Activated CD4-positive, alpha-beta T cell treated with anti-CD3 and anti-CD28 coated beads for 36 hours (primary cell): ENCODE data around the gene TIAM2. TPM values are rescaled to one million over a fixed set of nuclear protein-coding genes. Genes with fewer than 3 reads are reported as not detected.
A peak's percentile ranks its signal among the peaks of the same experiment; 100 is the strongest.
"Not testable (repeated sequence)": the region's sequence is repeated elsewhere in the genome, so short reads cannot be mapped to it uniquely, and the experiment has no call there.

Source experiments
- ATAC-seq: fragments of 200-7000 bp; cut with Tn5 transposase; one replicate; pipeline ENCODE4 v1.10.0; 2021; ENCODE audit warnings: mild to moderate bottlenecking, moderate library complexity
- CTCF ChIA-PET: fragments of 350-600 bp; sonication (Branson Sonifier 250); formaldehyde crosslinking; loops from one replicate; lab custom pipeline; 2021; ENCODE audit warnings: antibody characterized with exemption; lab: Charles Lee
- POLR2A ChIA-PET: fragments of 350-600 bp; sonication (Branson Sonifier 250); formaldehyde crosslinking; loops from one replicate; lab custom pipeline; 2021; ENCODE audit warnings: antibody characterized with exemption, inconsistent platforms; lab: Charles Lee
- DNase-seq: peaks from one replicate; pipeline ENCODE4 v3.0.0-alpha.2; 2020
- H3K27ac Mint-ChIP-seq: one replicate; pipeline ENCODE4 v1.8.0; 2021; ENCODE audit warnings: mixed read lengths
- H3K27me3 Mint-ChIP-seq: one replicate; pipeline ENCODE4 v1.8.0; 2021; ENCODE audit warnings: mixed read lengths
- H3K36me3 Mint-ChIP-seq: one replicate; pipeline ENCODE4 v1.8.0; 2021; ENCODE audit warnings: low read depth, mixed read lengths
- H3K4me1 Mint-ChIP-seq: one replicate; pipeline ENCODE4 v1.8.0; 2021; ENCODE audit warnings: mixed read lengths
- H3K4me3 Mint-ChIP-seq: one replicate; pipeline ENCODE4 v1.8.0; 2021; ENCODE audit warnings: mild to moderate bottlenecking, moderate library complexity, mixed read lengths
- H3K9me3 Mint-ChIP-seq: one replicate; pipeline ENCODE4 v1.8.0; 2021; ENCODE audit warnings: low read depth, mixed read lengths
- intact Hi-C, 2 experiments: fragments of 100-400 bp; cut with DNase I in 1 of 2; cut with micrococcal nuclease in 1 of 2; formaldehyde crosslinking; loops; one replicate each; pipeline versions ENCODE4 v1.14.2 to v1.15.1; 2022 to 2024; cut with DNase I, micrococcal nuclease
- total RNA-seq, 2 experiments: library from RNA; stranded (reverse); gene quantifications; one replicate each; pipeline ENCODE4 v1.2.3, GENCODE V29; 2021

The TIAM2 gene
- total RNA-seq, 2 experiments from 2014 or later: 10.4 to 12.0 TPM

DNA sequence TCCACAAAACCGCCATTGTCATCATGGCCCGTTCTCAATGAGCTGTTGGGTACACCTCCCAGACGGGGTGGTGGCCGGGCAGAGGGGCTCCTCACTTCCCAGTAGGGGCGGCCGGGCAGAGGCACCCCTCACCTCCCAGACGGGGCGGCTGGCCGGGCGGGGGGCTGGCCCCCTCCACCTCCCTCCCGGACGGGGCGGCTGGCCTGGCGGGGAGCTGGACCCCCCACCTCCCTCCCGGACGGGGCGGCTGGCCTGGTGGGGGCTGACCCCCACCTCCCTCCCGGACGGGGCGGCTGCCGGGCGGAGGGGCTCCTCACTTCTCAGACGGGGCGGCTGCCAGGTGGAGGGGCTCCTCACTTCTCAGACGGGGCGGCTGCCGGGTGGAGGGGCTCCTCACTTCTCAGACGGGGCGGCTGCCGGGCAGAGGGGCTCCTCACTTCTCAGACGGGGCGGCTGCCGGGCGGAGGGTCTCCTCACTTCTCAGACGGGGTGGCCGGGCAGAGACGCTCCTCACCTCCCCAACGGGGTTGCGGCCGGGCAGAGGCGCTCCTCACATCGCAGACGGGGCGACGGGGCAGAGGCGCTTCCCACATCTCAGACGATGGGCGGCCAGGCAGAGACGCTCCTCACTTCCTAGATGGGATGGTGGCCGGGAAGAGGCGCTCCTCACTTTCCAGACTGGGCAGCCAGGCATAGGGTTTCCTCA is 28.9 kb upstream of the TIAM2 start:
- H3K4me3 Mint-ChIP-seq, H3K9me3 Mint-ChIP-seq, H3K27me3 Mint-ChIP-seq, H3K27ac Mint-ChIP-seq, CTCF ChIA-PET, POLR2A ChIA-PET, ATAC-seq, H3K36me3 Mint-ChIP-seq, intact Hi-C loops, H3K4me1 Mint-ChIP-seq, DNase-seq: not testable (repeated sequence)

DNA sequence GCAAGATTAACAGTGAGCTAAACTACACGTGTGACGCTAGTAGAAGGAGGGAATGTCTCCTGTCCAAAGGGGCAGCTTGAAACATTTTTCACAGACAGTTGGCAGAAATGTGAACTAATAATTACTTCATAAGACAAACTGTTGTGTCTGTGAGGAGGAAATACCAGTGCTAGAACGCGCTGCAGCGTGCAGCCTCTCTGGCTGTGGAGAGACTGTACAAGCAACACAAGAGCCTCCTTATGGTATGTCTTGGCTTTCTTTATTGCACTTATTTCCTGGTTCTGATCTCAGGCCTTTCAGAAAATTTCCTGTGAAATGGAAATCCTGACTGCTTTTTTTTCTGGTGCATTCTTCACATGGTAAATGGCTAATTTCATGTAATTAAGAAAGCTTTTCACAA is 25.3 kb upstream of the TIAM2 start:
- ChIA-PET CTCF (no interaction called here), POLR2A (no interaction called here)
- Mint-ChIP-seq H3K4me3 (no peak overlapping the region), H3K9me3 (no peaks in the 10 kb centered on the region), H3K36me3 (no peaks in the 10 kb centered on the region), H3K27ac (no peak overlapping the region), H3K27me3 (no peaks in the 10 kb centered on the region), H3K4me1 (no peaks in the 10 kb centered on the region)
- intact Hi-C loops: no loop called here
- ATAC-seq (no peak), DNase-seq (no peak)

- Mint-ChIP-seq H3K36me3 (no peaks in the 10 kb centered on the region), H3K27me3 (no peaks in the 10 kb centered on the region), H3K27ac (no peak overlapping the region), H3K4me3 (no peak overlapping the region), H3K4me1 (no peaks in the 10 kb centered on the region), H3K9me3 (no peaks in the 10 kb centered on the region)
- ChIA-PET POLR2A (no interaction called here), CTCF (interaction anchor here (1.2 to 2.0 kb wide), 3 partner anchors 11 to 106 kb away, joined by 3 to 4 read pairs (median 3); no protein-coding TSS in a partner anchor)
- DNase-seq (peak; percentile 46), ATAC-seq (no peak)
- intact Hi-C loops: no loop called here
Observed at GRCh38 chr6:154974485-154975149, 20.5 kb upstream of the TIAM2 start.

DNA sequence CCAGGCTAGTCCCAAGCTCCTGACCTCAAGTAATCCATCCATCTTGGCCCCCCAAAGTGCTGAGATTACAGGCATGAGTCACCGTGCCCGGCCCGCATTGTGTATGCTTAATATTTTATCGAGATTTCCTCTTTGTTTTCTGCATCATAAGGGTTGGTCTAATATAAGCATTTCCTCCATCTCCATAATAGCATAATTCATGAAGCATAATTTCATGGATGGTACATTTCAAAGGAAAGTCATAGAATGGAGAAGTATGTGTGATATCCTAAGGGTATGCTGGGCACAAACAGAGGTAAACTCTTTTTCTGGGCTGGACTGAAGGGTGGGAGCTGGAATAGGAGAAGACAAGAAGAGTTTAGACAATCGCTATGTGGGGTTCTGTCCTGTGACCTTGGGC is 17.5 kb upstream of the TIAM2 start:
- H3K4me1 Mint-ChIP-seq: peaks cover 8% of the 10 kb centered on the region
- intact Hi-C loops: no loop called here
- no peaks in the 10 kb centered on the region for H3K27me3 Mint-ChIP-seq
- no peaks in the 10 kb centered on the region for H3K9me3 Mint-ChIP-seq
- ATAC-seq: no peak
- CTCF ChIA-PET: no interaction called here
- POLR2A ChIA-PET: interaction anchor here (0.6 kb wide), 1 partner anchor 242 kb away, joined by 3 read pairs; no protein-coding TSS in a partner anchor
- no peak overlapping the region for H3K4me3 Mint-ChIP-seq
- no peaks in the 10 kb centered on the region for H3K36me3 Mint-ChIP-seq
- H3K27ac Mint-ChIP-seq: no peak overlapping the region
- no peak for DNase-seq

DNA sequence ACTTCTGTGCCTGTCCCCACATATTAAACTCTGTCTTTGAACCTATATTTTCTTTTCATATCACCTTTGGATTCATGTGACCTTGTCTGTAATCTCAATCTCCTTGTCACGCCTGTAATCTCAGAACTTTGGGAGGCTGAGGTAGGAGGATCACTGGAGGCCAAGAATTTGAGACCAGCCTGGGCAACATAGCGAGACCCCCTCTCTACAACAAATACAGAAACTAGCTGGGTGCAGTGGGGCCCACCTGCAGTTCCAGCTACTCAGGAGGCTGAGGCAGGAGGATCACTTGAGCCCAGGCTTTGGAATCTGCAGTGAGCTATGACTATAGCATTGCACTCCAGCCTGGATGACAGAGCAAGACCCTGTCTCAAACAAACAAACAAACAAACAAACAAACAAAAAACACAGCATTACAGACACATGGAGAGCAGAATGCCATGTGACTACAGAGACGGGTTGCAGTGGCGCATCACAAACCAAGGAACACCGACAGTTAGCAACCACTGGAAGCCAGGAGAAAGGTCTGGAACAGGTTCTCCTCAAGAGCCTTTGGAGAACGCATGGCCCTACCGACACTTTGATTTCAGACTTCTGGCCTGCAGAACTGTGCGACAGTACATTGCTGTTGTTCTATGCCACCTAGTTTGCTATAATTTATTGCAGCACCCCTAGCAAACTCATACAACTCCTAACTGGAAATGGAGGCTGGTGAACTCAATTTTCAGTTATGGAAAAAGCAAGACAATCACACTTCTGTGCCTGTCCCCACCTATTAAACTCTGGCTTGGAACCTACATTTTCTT is 14.6 kb upstream of the TIAM2 start:
- POLR2A ChIA-PET: no interaction called here
- ATAC-seq: no peak
- no peaks in the 10 kb centered on the region for H3K27me3 Mint-ChIP-seq
- H3K4me1 Mint-ChIP-seq: peaks cover 8% of the 10 kb centered on the region
- CTCF ChIA-PET: interaction anchor here (1.0 kb wide), 1 partner anchor 76 kb away, joined by 3 read pairs; no protein-coding TSS in a partner anchor
- H3K9me3 Mint-ChIP-seq: no peaks in the 10 kb centered on the region
- DNase-seq: no peak
- no peaks in the 10 kb centered on the region for H3K36me3 Mint-ChIP-seq
- no peak overlapping the region for H3K27ac Mint-ChIP-seq
- intact Hi-C loops: no loop called here
- no peak overlapping the region for H3K4me3 Mint-ChIP-seq

DNA sequence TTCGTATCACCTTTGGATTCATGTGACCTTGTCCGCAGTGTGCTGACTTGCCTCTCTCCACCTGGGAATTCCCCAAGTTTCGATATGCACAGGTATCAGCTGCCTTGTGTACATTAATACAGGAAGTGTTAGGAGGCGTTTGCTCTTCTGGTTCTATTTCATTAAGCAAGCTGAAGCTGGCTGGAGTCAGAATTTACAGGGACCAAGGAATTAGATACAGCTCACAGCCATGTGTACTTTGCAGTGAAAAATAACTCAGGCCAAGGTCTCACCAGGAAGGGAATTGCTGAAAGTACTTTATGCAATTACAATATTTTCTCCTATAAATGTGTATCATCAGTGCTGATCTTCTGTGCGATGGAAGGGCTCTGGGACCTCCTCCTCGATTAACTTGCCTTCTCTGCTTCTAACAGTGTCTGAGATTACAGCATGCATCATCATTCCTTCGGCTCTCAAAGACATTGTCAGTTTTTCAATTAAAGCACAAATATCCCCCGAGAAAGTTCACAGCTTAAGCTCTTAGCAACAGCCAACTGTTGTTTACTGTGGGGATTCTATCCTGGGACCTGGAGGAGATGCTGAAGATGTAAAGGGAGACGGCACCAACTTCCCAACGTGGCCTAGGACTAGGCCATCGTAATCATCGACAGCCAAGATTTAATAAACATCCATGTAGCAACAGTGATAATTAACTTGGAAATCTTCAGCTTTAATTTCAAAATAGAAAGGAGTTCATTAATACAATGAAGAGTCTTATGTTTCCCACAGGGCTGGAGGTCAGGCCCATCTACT is 13.8 kb upstream of the TIAM2 start:
- DNase-seq (no peak), ATAC-seq (peak; percentile 74)
- Mint-ChIP-seq H3K4me1 (peaks cover 8% of the 10 kb centered on the region), H3K27ac (no peak overlapping the region), H3K4me3 (no peak overlapping the region), H3K27me3 (no peaks in the 10 kb centered on the region), H3K9me3 (no peaks in the 10 kb centered on the region), H3K36me3 (no peaks in the 10 kb centered on the region)
- intact Hi-C loops: no loop called here
- POLR2A ChIA-PET: no interaction called here
- CTCF ChIA-PET: interaction anchor here (0.5 to 1.0 kb wide), 3 partner anchors 10 to 77 kb away, joined by 3 to 4 read pairs (median 3); no protein-coding TSS in a partner anchor

GRCh38 chr6:154984146-154984545 is 11.0 kb upstream of the TIAM2 start:
- Mint-ChIP-seq H3K27me3 (no peaks in the 10 kb centered on the region), H3K9me3 (no peaks in the 10 kb centered on the region), H3K27ac (no peak overlapping the region), H3K4me1 (peaks cover 8% of the 10 kb centered on the region), H3K36me3 (no peaks in the 10 kb centered on the region), H3K4me3 (no peak overlapping the region)
- intact Hi-C loops: no loop called here
- POLR2A ChIA-PET: no interaction called here
- ATAC-seq (no peak), DNase-seq (no peak)
- CTCF ChIA-PET: no interaction called here

DNA sequence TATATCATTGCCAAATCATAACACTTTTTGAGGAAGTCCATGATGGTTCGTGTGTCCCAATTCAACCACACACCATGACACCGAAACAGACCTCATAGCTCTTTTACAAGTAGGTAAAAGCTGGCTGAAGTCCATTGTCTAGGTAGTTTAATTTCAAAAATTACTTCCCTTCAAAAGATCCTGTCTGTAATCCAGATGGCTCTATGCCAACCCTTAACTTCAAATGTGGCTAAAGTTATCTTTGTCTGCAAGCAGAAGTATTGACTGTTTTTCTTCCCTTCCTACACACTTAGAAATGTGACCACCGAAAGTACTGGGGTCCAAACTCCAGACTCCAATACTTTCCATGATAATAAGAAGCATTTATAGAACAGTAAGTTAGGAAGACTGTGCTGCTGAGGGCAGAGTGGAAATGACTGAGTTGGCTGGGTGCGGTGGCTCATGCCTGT is 8.3 kb upstream of the TIAM2 start:
- ChIA-PET CTCF (interaction anchor here (0.9 to 1.5 kb wide), 3 partner anchors 23 to 51 kb away, joined by 3 to 5 read pairs (median 3); no protein-coding TSS in a partner anchor), POLR2A (no interaction called here)
- Mint-ChIP-seq H3K27ac (no peak overlapping the region), H3K27me3 (no peaks in the 10 kb centered on the region), H3K9me3 (no peaks in the 10 kb centered on the region), H3K4me3 (no peak overlapping the region), H3K36me3 (no peaks in the 10 kb centered on the region), H3K4me1 (no peaks in the 10 kb centered on the region)
- DNase-seq: no peak
- ATAC-seq: no peak
- intact Hi-C loops: no loop called here

- intact Hi-C loops: no loop called here
- no peak for ATAC-seq
- H3K27ac Mint-ChIP-seq: no peak overlapping the region
Observed at GRCh38 chr6:154989448-154989847, 5.7 kb upstream of the TIAM2 start.

DNA sequence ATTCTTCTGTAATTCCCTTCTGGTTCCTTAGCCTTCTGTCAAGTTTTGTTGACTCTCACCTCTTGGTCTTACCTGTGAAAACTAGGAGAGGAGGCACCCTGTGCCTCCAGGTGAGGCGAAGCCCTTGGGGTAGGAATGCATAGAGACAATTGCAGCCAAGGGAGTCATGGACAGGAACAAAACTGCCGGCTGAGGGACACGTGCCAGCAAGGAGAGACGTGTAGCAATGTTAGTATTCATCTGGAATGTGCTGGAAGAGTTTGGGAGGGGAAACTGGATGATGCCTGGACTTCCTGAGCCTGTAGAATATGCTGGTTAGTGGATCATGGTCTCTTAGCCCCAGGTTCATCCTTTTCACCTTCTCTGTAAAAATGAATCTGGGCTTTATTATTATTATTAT is 3.9 kb upstream of the TIAM2 start:
- ATAC-seq (no peak), DNase-seq (no peak)
- Mint-ChIP-seq H3K4me3 (no peak overlapping the region), H3K27me3 (peaks cover 13% of the 10 kb centered on the region), H3K36me3 (no peaks in the 10 kb centered on the region), H3K4me1 (peaks cover 3% of the 10 kb centered on the region), H3K9me3 (no peaks in the 10 kb centered on the region), H3K27ac (no peak overlapping the region)
- ChIA-PET CTCF (interaction anchor here (1.3 kb wide), 1 partner anchor 63 kb away, joined by 3 read pairs; no protein-coding TSS in a partner anchor), POLR2A (no interaction called here)
- intact Hi-C loops: no loop called here

More at GRCh38 chr6:154989448-154989847, 5.7 kb upstream of the TIAM2 start:
- DNase-seq: no peak
- H3K4me1 Mint-ChIP-seq: no peaks in the 10 kb centered on the region
- no peaks in the 10 kb centered on the region for H3K36me3 Mint-ChIP-seq
- CTCF ChIA-PET: interaction anchor here (0.8 kb wide), 1 partner anchor 14 kb away, joined by 4 read pairs; no protein-coding TSS in a partner anchor
- peaks cover 7% of the 10 kb centered on the region for H3K27me3 Mint-ChIP-seq
- H3K9me3 Mint-ChIP-seq: no peaks in the 10 kb centered on the region
- no peak overlapping the region for H3K4me3 Mint-ChIP-seq
- POLR2A ChIA-PET: no interaction called here

DNA sequence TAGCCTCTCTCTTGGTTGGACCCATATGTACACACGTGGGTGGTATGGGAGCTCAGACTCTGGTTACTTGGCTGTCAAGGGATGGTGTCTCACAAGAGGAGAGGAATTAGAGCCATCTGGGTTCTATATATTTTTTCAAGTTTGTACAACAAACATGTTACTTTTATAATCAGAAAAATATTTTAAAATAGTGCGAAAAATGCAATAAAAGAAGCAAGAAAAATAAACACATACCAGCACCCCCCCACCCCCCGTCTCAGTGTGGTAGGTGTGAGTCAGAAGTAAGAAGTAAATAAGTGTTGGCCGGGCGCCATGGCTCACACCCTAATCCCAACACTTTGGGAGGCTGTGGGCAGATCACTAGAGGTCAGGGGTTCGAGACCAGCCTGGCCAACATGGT is 2.1 kb upstream of the TIAM2 start:
- Mint-ChIP-seq H3K4me3 (no peak overlapping the region), H3K36me3 (no peaks in the 10 kb centered on the region), H3K4me1 (peaks cover 11% of the 10 kb centered on the region), H3K27ac (no peak overlapping the region), H3K27me3 (peaks cover 30% of the 10 kb centered on the region), H3K9me3 (no peaks in the 10 kb centered on the region)
- POLR2A ChIA-PET: no interaction called here
- CTCF ChIA-PET: no interaction called here
- DNase-seq: no peak
- ATAC-seq: no peak
- intact Hi-C loops: no loop called here
